ENCODE results near the gene PPHLN1.
"Not testable (repeated sequence)": the region's sequence is repeated elsewhere in the genome, so short reads cannot be mapped to it uniquely, and the experiment has no call there.

The PPHLN1 gene

GRCh38 chr12:42370013-42370412 lies 44.0 kb downstream of the PPHLN1 start:
- no peak for DNase-seq (ENCODE audit: low spot score)

GRCh38 chr12:42372154-42372791 lies 46.3 kb downstream of the PPHLN1 start:
- peak; percentile 71 for DNase-seq (ENCODE audit: low spot score)

GRCh38 chr12:42373669-42374068 lies 47.7 kb downstream of the PPHLN1 start:
- DNase-seq (ENCODE audit: low spot score), result no peak

- no peak for DNase-seq (ENCODE audit: low spot score)
These were observed 54.8 kb downstream of the PPHLN1 start for GRCh38 chr12:42380733-42381132.

- DNase-seq (ENCODE audit: low spot score), result no peak
These were observed 56.2 kb downstream of the PPHLN1 start for GRCh38 chr12:42382013-42382696.

GRCh38 chr12:42385326-42385841 lies 59.4 kb downstream of the PPHLN1 start:
- DNase-seq (ENCODE audit: low spot score), result no peak

- DNase-seq (ENCODE audit: low spot score), result no peak
These were observed 60.3 kb downstream of the PPHLN1 start for GRCh38 chr12:42386308-42386707.

GRCh38 chr12:42388086-42388485 lies 62.1 kb downstream of the PPHLN1 start:
- not testable (repeated sequence) for DNase-seq (ENCODE audit: low spot score)

- DNase-seq (ENCODE audit: low spot score), result no peak
These were observed 68.5 kb downstream of the PPHLN1 start for GRCh38 chr12:42394429-42394828.

- no peak for DNase-seq (ENCODE audit: low spot score)
These were observed 70.7 kb downstream of the PPHLN1 start for GRCh38 chr12:42396473-42397259.

- no peak for DNase-seq (ENCODE audit: low spot score)
These were observed 76.9 kb downstream of the PPHLN1 start for GRCh38 chr12:42402821-42403411.

GRCh38 chr12:42407306-42407705 lies 81.3 kb downstream of the PPHLN1 start:
- no peak for DNase-seq (ENCODE audit: low spot score)

- DNase-seq (ENCODE audit: low spot score), result no peak
These were observed 83.5 kb downstream of the PPHLN1 start for GRCh38 chr12:42409471-42409870.

GRCh38 chr12:42410340-42410739 lies 84.4 kb downstream of the PPHLN1 start:
- no peak for DNase-seq (ENCODE audit: low spot score)

GRCh38 chr12:42420395-42420794 lies 94.4 kb downstream of the PPHLN1 start:
- no peak for DNase-seq (ENCODE audit: low spot score)

GRCh38 chr12:42421844-42422779 lies 96.1 kb downstream of the PPHLN1 start:
- no peak for DNase-seq (ENCODE audit: low spot score)

- no peak for DNase-seq (ENCODE audit: low spot score)
These were observed 96.8 kb downstream of the PPHLN1 start for GRCh38 chr12:42422785-42423184.

GRCh38 chr12:42426746-42427145 lies 100.8 kb downstream of the PPHLN1 start:
- DNase-seq (ENCODE audit: low spot score), result no peak

- DNase-seq (ENCODE audit: low spot score), result no peak
These were observed 102.9 kb downstream of the PPHLN1 start for GRCh38 chr12:42428850-42429249.

GRCh38 chr12:42432517-42433140 lies 106.7 kb downstream of the PPHLN1 start:
- no peak for DNase-seq (ENCODE audit: low spot score)

GRCh38 chr12:42440608-42441007 lies 114.6 kb downstream of the PPHLN1 start:
- DNase-seq (ENCODE audit: low spot score), result no peak
